22Rv1 (cell line): ENCODE results near the gene EML6.

ENCODE experiments used
- H3K27ac ChIP-seq: fragments of 450-650 bp; 2 replicates; pipeline ENCODE4 v1.5.1; 2017
- ZFX ChIP-seq: fragments of 450-650 bp; IDR thresholded peaks from 2 replicates; pipeline ENCODE4 v1.6.1; 2017; ENCODE audit warnings: antibody characterized with exemption, borderline replicate concordance
- TF ChIP-seq, protein P1 (sequence below): fragments of 450-650 bp; IDR thresholded peaks from 2 replicates; pipeline ENCODE4 v1.5.1; 2017; ENCODE audit warnings: mild to moderate bottlenecking

The EML6 gene

GRCh38 chr2:54859997-54860701 lies 136.7 kb downstream of the EML6 start:
- TF ChIP-seq ZFX, result no peak
- TF ChIP-seq, protein P1, sequence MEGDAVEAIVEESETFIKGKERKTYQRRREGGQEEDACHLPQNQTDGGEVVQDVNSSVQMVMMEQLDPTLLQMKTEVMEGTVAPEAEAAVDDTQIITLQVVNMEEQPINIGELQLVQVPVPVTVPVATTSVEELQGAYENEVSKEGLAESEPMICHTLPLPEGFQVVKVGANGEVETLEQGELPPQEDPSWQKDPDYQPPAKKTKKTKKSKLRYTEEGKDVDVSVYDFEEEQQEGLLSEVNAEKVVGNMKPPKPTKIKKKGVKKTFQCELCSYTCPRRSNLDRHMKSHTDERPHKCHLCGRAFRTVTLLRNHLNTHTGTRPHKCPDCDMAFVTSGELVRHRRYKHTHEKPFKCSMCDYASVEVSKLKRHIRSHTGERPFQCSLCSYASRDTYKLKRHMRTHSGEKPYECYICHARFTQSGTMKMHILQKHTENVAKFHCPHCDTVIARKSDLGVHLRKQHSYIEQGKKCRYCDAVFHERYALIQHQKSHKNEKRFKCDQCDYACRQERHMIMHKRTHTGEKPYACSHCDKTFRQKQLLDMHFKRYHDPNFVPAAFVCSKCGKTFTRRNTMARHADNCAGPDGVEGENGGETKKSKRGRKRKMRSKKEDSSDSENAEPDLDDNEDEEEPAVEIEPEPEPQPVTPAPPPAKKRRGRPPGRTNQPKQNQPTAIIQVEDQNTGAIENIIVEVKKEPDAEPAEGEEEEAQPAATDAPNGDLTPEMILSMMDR, result no peak
- H3K27ac ChIP-seq, result no peak overlapping the region

DNA sequence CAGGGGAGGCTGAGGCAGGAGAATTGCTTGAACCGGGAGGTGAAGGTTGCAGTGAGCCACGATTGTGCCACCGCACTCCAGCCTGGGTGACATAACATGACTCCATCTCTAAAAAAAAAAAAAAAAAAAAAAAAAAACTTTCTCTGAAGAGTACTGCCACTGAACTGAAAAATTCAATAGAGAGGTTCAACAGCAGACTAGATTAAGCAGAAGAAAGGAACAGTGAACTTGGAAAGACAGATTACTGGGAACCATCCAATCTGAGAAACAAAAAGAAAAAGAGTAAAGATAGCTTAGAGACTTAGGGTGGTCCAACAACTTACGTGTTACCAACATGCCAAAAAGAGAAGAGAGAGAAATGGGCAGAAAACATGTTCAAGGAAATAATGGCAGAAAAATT lies 138.8 kb downstream of the EML6 start:
- no peak for TF ChIP-seq ZFX
- TF ChIP-seq, protein P1, result no peak
- no peak overlapping the region for H3K27ac ChIP-seq

- H3K27ac ChIP-seq, result no peak overlapping the region
- TF ChIP-seq, protein P1, result no peak
- TF ChIP-seq ZFX, result no peak
Observed at GRCh38 chr2:54862742-54863141, 139.3 kb downstream of the EML6 start.

DNA sequence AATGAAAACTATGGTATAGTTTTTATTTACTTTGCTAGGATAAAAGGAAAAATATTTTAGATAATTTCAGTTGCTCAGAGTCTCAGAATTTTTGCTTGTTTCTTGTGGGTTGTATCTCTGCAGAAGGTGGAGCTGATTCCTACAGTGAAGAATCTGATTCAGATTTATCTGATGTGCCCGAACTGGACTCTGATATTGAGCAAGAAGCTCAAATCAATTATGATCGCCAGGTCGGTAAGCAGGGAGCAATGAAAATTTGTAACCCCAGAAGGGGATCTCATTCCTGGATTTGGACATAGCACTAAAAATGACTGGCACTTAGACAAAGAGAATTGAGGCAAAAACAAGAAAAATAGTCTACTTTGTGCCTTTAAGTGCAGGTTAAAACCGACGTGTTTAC lies 140.2 kb downstream of the EML6 start:
- TF ChIP-seq, protein P1, result no peak
- TF ChIP-seq ZFX, result no peak
- no peak overlapping the region for H3K27ac ChIP-seq

- TF ChIP-seq ZFX, result no peak
- TF ChIP-seq, protein P1, result no peak
- no peak overlapping the region for H3K27ac ChIP-seq
Observed at GRCh38 chr2:54864096-54864495, 140.6 kb downstream of the EML6 start.

DNA sequence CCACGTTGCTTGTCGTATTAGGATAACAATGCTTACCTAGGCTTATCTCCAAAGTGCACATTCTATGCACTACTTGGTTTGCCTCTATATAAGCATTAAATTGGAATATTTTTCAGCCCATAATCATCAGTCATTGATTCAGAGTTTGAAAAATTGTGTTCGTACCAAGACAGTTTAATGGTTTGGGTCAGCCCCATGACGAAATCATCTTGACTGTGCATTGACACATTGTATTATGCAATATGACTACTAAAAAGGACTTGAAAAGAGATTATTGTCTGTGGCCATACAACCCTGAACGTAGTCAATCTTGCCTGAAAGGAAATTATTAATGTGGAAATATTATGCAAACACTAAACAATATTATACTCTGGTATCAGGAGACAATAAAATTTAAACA lies 141.3 kb downstream of the EML6 start:
- no peak for TF ChIP-seq ZFX
- TF ChIP-seq, protein P1, result no peak
- H3K27ac ChIP-seq, result no peak overlapping the region

- H3K27ac ChIP-seq, result no peak overlapping the region
- TF ChIP-seq ZFX, result no peak
- TF ChIP-seq, protein P1, result no peak
Observed at GRCh38 chr2:54866179-54866578, 142.7 kb downstream of the EML6 start.
